Hindlimb muscle (tissue), 1 donor: Measurements from ENCODE around the gene PHC2. TPM values are rescaled to one million over a fixed set of nuclear protein-coding genes. Genes with fewer than 3 reads are reported as not detected.
A peak's percentile ranks its signal among the peaks of the same experiment; 100 is the strongest.
"Not testable (repeated sequence)": the region's sequence is repeated elsewhere in the genome, so short reads cannot be mapped to it uniquely, and the experiment has no call there.

ENCODE experiments used
- DNase-seq: peaks from one replicate; pipeline ENCODE4 v3.0.0-alpha.2; 2013
- polyA plus RNA-seq: library from polyadenylated mRNA; unstranded; fragments of 120-200 nt; gene quantifications from one replicate; pipeline ENCODE4 v1.2.1, GENCODE V29; 2013; ENCODE audit not compliant: insufficient read length

PHC2 gene
- polyA plus RNA-seq, 1 donor, result 77.9 TPM

GRCh38 chr1:33310702-33311101 is 120.2 kb downstream of the PHC2 start:
- no peak for DNase-seq

- DNase-seq, result not testable (repeated sequence)
Measured at GRCh38 chr1:33309351-33309750, 121.5 kb downstream of the PHC2 start.

GRCh38 chr1:33307494-33307864 is 123.4 kb downstream of the PHC2 start:
- no peak for DNase-seq

- DNase-seq, result peak; percentile 61
Measured at GRCh38 chr1:33306653-33307493, 124.0 kb downstream of the PHC2 start.

GRCh38 chr1:33305816-33306652 is 124.9 kb downstream of the PHC2 start:
- DNase-seq, result no peak

- DNase-seq, result no peak
Measured at GRCh38 chr1:33305016-33305415, 125.9 kb downstream of the PHC2 start.

GRCh38 chr1:33302325-33302724 is 128.6 kb downstream of the PHC2 start:
- DNase-seq, result no peak

- no peak for DNase-seq
Measured at GRCh38 chr1:33301273-33301984, 129.5 kb downstream of the PHC2 start.

- DNase-seq, result peak; percentile 66
Measured at GRCh38 chr1:33300673-33301072, 130.2 kb downstream of the PHC2 start.

- DNase-seq, result no peak
Measured at GRCh38 chr1:33299461-33300155, 131.3 kb downstream of the PHC2 start.

- DNase-seq, result peak; percentile 39
Measured at GRCh38 chr1:33298623-33299277, 132.1 kb downstream of the PHC2 start.

GRCh38 chr1:33297911-33298622 is 132.8 kb downstream of the PHC2 start:
- DNase-seq, result no peak

GRCh38 chr1:33296824-33297223 is 134.1 kb downstream of the PHC2 start:
- DNase-seq, result no peak

GRCh38 chr1:33296082-33296458 is 134.8 kb downstream of the PHC2 start:
- no peak for DNase-seq

- DNase-seq, result peak; percentile 83
Measured at GRCh38 chr1:33295450-33296081, 135.3 kb downstream of the PHC2 start.

- DNase-seq, result no peak
Measured at GRCh38 chr1:33295023-33295422, 135.9 kb downstream of the PHC2 start.

GRCh38 chr1:33294071-33295010 is 136.6 kb downstream of the PHC2 start:
- no peak for DNase-seq

- no peak for DNase-seq
Measured at GRCh38 chr1:33292726-33293340, 138.1 kb downstream of the PHC2 start.

- DNase-seq, result not testable (repeated sequence)
Measured at GRCh38 chr1:33290615-33291014, 140.3 kb downstream of the PHC2 start.
